Uterus (tissue), 4 donors: ENCODE measurements around the gene CLUH. TPM values are rescaled to one million over a fixed set of nuclear protein-coding genes. Genes with fewer than 3 reads are reported as not detected.
A peak's percentile ranks its signal among the peaks of the same experiment; 100 is the strongest.

Source experiments
- DNase-seq, 2 donors: peaks; one replicate each; pipeline ENCODE4 v3.0.0-alpha.2; 2019 to 2020
- H3K27ac ChIP-seq, 2 donors: fragments of 200-600 bp; sonication (generic); 1 replicate in 1 of 2; 2 replicates in 1 of 2; pipeline ENCODE4 v1.5.1; 2016 to 2018
- H3K27me3 ChIP-seq, 2 donors: fragments of 200-600 bp; sonication (generic); one replicate each; pipeline ENCODE4 v1.5.1; 2018 to 2019; ENCODE audit warnings: control low read depth in 1 of 2
- H3K36me3 ChIP-seq, 2 donors: fragments of 200-600 bp; sonication (generic); one replicate each; pipeline ENCODE4 v1.5.1; 2019; ENCODE audit warnings: control low read depth in 1 of 2
- H3K4me1 ChIP-seq, 2 donors: fragments of 200-600 bp; sonication (generic); one replicate each; pipeline ENCODE4 v1.5.1; 2018 to 2019; ENCODE audit warnings: control low read depth in 1 of 2
- H3K4me3 ChIP-seq, 2 donors: fragments of 200-600 bp; sonication (generic); 1 replicate in 1 of 2; 2 replicates in 1 of 2; pipeline ENCODE4 v1.5.1; 2018 to 2019; ENCODE audit warnings: mild to moderate bottlenecking in 1 of 2
- H3K9me3 ChIP-seq, 2 donors: fragments of 200-600 bp; sonication (generic); one replicate each; pipeline ENCODE4 v1.5.1; 2019; ENCODE audit warnings: control low read depth in 1 of 2
- POLR2A ChIP-seq, 2 donors: fragments of 450-650 bp; IDR thresholded peaks; one replicate each; pipeline ENCODE4 v1.6.1; 2016; ENCODE audit warnings: antibody characterized with exemption in 2 of 2, mild to moderate bottlenecking in 1 of 2, moderate library complexity in 1 of 2
- intact Hi-C: fragments of 100-400 bp; cut with DNase I; formaldehyde crosslinking; loops from one replicate; pipeline ENCODE4 v1.15.1; 2023; ENCODE audit warnings: low total_unique reads
- total RNA-seq, 4 donors: library from RNA; depleted of rRNA in 3 of 4; stranded (reverse); fragments of >200 nt in 3 of 4; gene quantifications; one replicate each; pipeline versions ENCODE4 v1.1.0 to v1.2.4, GENCODE V29; 2014 to 2023
- TF ChIP-seq, protein P1 (sequence below), 4 experiments: fragments of 200-600 bp in 2 of 4; fragments of 450-650 bp in 2 of 4; sonication (generic) in 2 of 4; IDR thresholded peaks; one replicate each; pipeline ENCODE4 v1.5.1; 2016 to 2019; ENCODE audit warnings: antibody characterized with exemption in 4 of 4, mild to moderate bottlenecking in 2 of 4, moderate library complexity in 1 of 4
- donor health status: DM: yes; HTN: yes; CAD: no.

Gene CLUH
- total RNA-seq, 4 donors from 2014 or later = 9.2 to 40.3 (median 20.1) TPM

DNA sequence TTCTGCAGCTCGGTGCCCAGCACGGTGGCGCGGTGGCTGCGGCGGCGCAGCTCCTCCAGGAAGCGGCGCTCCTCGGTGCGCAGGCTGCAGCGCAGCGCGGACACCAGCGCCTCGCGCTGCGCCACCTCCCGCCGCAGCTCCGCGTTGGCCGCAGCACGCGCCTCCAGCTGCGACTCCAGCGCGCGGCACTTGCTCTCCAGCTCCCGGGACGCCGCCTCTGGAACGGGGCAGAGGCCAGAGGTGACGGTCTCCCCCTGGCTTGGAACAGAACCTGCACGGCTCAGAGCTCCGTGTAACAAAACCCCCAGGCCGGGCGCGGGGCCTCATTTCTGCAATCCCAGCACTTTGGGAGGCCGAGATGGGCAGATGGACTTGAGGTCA is 13.2 kb upstream of the CLUH start:
- Histone ChIP-seq H3K9me3 (no peaks in the 10 kb centered on the region), H3K27me3 (peaks cover 0 to 4% of the 10 kb centered on the region in 2 donors), H3K36me3 (no peaks in the 10 kb centered on the region), H3K27ac (no peak overlapping the region), H3K4me3 (peak overlapping the region in 1 of 2 donors; percentile 32), H3K4me1 (peaks cover 0 to 12% of the 10 kb centered on the region in 2 donors)
- DNase-seq = no peak
- intact Hi-C loops = no loop called here
- no peak for TF ChIP-seq POLR2A (IDR thresholded peaks at IDR 0.05)
- TF ChIP-seq, protein P1, sequence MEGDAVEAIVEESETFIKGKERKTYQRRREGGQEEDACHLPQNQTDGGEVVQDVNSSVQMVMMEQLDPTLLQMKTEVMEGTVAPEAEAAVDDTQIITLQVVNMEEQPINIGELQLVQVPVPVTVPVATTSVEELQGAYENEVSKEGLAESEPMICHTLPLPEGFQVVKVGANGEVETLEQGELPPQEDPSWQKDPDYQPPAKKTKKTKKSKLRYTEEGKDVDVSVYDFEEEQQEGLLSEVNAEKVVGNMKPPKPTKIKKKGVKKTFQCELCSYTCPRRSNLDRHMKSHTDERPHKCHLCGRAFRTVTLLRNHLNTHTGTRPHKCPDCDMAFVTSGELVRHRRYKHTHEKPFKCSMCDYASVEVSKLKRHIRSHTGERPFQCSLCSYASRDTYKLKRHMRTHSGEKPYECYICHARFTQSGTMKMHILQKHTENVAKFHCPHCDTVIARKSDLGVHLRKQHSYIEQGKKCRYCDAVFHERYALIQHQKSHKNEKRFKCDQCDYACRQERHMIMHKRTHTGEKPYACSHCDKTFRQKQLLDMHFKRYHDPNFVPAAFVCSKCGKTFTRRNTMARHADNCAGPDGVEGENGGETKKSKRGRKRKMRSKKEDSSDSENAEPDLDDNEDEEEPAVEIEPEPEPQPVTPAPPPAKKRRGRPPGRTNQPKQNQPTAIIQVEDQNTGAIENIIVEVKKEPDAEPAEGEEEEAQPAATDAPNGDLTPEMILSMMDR (IDR thresholded peaks at IDR 0.05) = no peak

DNA sequence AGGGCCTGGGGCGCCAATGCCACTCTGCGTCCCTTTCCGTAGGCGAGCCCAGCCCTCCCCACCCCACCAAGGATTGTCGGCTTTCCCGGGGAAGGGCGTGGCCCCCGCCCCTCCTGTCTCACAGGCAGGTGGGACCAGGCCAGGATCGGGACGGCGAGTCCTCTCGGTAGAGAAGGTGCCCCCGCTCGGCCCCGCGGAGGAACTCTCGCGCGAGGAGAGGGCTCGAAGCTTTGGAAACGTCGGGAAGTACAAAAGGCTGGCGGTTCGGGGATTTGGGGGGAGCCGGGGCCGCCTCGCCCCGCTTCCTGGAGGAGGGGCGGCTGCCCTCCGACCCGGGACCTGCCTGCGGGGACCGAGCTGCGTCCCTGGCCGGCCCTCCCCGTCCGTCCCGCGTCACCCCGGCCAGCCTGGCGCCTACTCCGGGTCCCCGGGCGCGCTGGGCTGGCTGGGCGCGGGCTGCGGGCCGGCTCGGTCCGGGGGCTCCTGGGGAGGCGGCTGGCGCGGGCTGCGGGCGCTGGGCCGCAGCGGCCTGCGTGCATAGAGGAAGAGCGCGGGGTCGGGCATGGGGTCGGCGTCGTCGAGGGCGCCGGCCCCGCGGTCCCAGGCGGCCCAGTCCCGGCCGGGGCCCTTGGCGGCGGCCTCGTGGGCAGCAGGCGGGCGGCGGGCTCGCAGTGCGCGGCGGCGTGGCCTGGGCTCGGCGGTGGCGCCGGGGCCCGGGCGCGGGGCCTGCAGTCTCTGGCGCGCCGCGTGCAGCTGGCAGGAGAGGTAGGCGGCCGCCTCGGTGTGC is 12.6 kb upstream of the CLUH start:
- peaks cover 0 to 12% of the 10 kb centered on the region in 2 donors for H3K4me1 ChIP-seq
- peak overlapping the region in 1 of 2 donors; percentile 32 for H3K4me3 ChIP-seq
- peaks cover 0 to 4% of the 10 kb centered on the region in 2 donors for H3K27me3 ChIP-seq
- DNase-seq = no peak
- H3K9me3 ChIP-seq = no peaks in the 10 kb centered on the region
- intact Hi-C loops = no loop called here
- TF ChIP-seq, protein P1 (IDR thresholded peaks at IDR 0.05) = no peak
- no peak for TF ChIP-seq POLR2A (IDR thresholded peaks at IDR 0.05)
- H3K27ac ChIP-seq = peak overlapping the region; percentile 24 to 49
- no peaks in the 10 kb centered on the region for H3K36me3 ChIP-seq

DNA sequence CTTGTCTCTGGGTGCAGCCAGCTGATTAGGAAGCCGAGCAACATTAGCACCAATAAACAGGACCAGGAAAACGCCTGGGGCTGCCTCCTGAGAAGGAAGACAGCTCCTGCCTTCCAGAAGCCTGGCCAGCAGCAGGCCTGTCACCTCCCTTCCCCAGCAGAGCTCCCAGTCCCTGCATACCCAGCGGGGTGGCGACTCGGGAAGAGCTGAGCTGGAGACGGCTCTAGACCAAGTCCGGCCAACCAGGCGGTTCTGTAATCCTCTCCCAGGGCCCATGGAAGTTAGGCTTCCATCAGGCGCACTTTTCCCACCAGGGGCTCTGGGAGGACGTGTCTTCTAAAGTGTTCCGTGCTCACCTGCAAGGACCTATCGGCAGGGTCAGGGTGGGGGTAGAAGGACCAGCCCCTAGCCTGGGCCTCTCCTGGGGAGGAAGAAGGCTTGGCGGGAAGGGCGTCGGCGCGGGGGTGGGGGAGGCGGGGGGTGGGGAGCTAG is 12.0 kb upstream of the CLUH start:
- intact Hi-C loops = no loop called here
- Histone ChIP-seq H3K27ac (peak overlapping the region in 1 of 2 donors; percentile 24), H3K36me3 (no peaks in the 10 kb centered on the region), H3K4me1 (peaks cover 0 to 12% of the 10 kb centered on the region in 2 donors), H3K27me3 (peaks cover 0 to 4% of the 10 kb centered on the region in 2 donors), H3K4me3 (peak overlapping the region in 1 of 2 donors; percentile 32), H3K9me3 (no peaks in the 10 kb centered on the region)
- no peak for DNase-seq
- no peak for TF ChIP-seq POLR2A (IDR thresholded peaks at IDR 0.05)
- TF ChIP-seq, protein P1 (IDR thresholded peaks at IDR 0.05) = no peak

DNA sequence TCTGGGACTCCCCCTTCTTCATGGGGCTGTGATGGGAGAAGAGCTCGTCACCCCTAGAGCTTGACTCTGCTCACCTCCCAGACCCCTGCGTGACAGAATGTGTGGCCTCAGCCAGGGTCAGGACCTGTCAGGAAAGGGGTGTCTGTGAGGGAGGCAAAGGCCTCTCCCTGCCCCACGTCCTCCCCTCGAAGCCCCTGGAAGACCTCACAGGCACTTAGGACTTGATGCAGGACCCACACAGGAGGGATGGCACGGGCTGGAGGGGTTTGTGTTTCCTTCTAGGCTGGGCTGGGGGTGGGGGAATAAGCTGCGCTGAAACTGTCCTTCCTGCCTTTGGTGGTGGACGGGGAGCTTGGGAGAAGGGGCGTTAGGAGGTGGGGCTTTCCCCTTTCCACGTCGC is 11.0 kb upstream of the CLUH start:
- intact Hi-C loops = no loop called here
- Histone ChIP-seq H3K4me3 (no peak overlapping the region), H3K27ac (no peak overlapping the region), H3K27me3 (peaks cover 0 to under 1% of the 10 kb centered on the region in 2 donors), H3K36me3 (no peaks in the 10 kb centered on the region), H3K4me1 (peaks cover 0 to 12% of the 10 kb centered on the region in 2 donors), H3K9me3 (no peaks in the 10 kb centered on the region)
- TF ChIP-seq, protein P1 (IDR thresholded peaks at IDR 0.05) = no peak
- TF ChIP-seq POLR2A (IDR thresholded peaks at IDR 0.05) = no peak
- no peak for DNase-seq

DNA sequence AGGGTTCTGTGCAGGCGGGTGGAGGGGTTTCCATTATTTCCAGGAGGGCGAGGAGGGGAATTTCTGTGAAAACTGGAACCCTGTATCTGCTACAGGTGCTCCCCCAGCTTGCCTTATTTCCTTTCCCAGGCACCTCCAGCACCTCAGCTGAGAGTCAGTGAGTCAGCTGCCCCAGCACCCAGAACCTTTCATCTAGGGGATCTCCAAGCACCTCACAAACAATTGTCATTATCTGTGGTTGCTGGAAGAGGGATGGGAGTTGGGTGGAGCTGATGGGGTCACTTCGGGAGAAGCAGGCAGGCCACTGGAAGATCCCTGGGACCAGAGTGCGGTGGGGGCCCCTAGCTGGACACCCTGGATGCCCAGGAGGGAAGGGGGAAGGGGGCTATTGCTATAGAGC is 10.0 kb upstream of the CLUH start:
- Histone ChIP-seq H3K27ac (no peak overlapping the region), H3K4me1 (peaks cover 0 to 12% of the 10 kb centered on the region in 2 donors), H3K27me3 (no peaks in the 10 kb centered on the region), H3K4me3 (no peak overlapping the region), H3K36me3 (no peaks in the 10 kb centered on the region), H3K9me3 (no peaks in the 10 kb centered on the region)
- DNase-seq = no peak
- intact Hi-C loops = no loop called here
- TF ChIP-seq, protein P1 (IDR thresholded peaks at IDR 0.05) = no peak
- TF ChIP-seq POLR2A (IDR thresholded peaks at IDR 0.05) = no peak
